ENCODE measurements around the gene TMEM236. TPM values are rescaled to one million over a fixed set of nuclear protein-coding genes. Genes with fewer than 3 reads are reported as not detected.

The TMEM236 gene
- total RNA-seq, 1 donor from 2014 or later, result 0.07 TPM

DNA sequence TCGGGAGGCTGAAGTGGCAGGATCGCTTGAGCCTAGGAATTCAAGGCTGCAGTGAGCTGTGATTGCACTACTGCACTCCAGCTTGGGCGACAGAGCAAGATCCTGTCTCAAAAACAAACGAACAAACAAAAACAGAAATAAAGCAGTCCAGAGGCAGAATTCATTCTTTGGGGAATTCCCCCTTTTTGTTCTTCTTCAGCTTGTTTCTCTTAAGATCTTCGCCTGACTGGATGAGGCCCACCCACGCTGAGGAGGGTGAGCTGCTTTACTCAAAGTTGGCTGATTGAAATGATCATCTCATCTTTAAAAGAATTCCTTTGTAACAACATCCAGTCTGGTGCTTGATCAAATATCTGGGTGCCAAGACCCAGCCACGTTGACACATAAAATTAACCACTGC is 67.8 kb downstream of the TMEM236 start:
- H3K27me3 Mint-ChIP-seq (ENCODE audit: low read depth), result peaks cover 27% of the 10 kb centered on the region
- DNase-seq (ENCODE audit: low spot score), result no peak
- H3K4me1 Mint-ChIP-seq (ENCODE audit: low read depth), result no peaks in the 10 kb centered on the region
- no peak overlapping the region for H3K27ac Mint-ChIP-seq (ENCODE audit: unreplicated experiment)
- no peaks in the 10 kb centered on the region for H3K36me3 Mint-ChIP-seq (ENCODE audit: low read depth)
- H3K4me3 Mint-ChIP-seq (ENCODE audit: unreplicated experiment), result no peak overlapping the region
- TF ChIP-seq, protein P1, sequence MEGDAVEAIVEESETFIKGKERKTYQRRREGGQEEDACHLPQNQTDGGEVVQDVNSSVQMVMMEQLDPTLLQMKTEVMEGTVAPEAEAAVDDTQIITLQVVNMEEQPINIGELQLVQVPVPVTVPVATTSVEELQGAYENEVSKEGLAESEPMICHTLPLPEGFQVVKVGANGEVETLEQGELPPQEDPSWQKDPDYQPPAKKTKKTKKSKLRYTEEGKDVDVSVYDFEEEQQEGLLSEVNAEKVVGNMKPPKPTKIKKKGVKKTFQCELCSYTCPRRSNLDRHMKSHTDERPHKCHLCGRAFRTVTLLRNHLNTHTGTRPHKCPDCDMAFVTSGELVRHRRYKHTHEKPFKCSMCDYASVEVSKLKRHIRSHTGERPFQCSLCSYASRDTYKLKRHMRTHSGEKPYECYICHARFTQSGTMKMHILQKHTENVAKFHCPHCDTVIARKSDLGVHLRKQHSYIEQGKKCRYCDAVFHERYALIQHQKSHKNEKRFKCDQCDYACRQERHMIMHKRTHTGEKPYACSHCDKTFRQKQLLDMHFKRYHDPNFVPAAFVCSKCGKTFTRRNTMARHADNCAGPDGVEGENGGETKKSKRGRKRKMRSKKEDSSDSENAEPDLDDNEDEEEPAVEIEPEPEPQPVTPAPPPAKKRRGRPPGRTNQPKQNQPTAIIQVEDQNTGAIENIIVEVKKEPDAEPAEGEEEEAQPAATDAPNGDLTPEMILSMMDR (IDR thresholded peaks at IDR 0.05), result no peak
- no peaks in the 10 kb centered on the region for H3K9me3 Mint-ChIP-seq (ENCODE audit: low read depth)

DNA sequence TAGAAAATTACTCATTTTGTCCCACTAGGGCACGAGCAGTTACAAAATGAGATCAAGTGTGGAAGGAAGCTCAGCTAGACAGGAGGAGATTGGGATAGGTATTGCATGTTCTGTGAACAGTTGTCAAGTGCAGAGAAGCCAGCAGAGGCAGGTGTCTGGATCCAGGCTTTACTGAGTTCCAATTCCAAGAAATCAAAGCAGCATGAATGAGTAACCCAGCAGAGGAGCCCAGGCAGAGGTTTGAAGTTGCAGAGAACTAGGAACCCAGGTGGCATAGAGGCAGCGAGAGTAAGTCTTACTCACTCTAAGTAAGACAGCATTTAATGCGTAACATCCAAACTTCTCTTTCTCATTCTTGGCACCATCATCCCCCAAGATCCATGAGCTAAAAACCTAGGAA is 68.9 kb downstream of the TMEM236 start:
- Mint-ChIP-seq H3K9me3 (ENCODE audit: low read depth) (no peaks in the 10 kb centered on the region), H3K36me3 (ENCODE audit: low read depth) (no peaks in the 10 kb centered on the region), H3K27me3 (ENCODE audit: low read depth) (peaks cover 32% of the 10 kb centered on the region)

DNA sequence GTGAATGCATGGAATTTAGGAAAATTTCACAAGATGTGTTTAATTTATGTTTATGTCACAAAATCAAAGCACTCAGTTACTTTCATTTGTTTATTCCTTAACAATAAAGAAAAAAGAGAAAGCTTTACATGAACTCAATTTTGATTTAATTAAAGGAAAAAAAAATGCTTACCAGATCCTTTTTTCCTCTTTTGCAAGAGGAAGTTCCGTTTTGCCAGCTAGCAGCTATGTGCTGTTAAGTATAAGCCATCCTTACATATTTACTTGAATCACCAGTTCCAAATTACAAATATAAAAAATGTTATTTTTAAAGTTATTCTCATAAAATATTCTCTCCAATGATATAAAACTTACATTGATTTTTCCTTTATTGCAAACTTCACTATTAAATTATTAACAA is 69.9 kb downstream of the TMEM236 start:
- H3K36me3 Mint-ChIP-seq (ENCODE audit: low read depth), result no peaks in the 10 kb centered on the region
- H3K27ac Mint-ChIP-seq (ENCODE audit: unreplicated experiment), result no peak overlapping the region
- TF ChIP-seq, protein P1 (IDR thresholded peaks at IDR 0.05), result no peak
- DNase-seq (ENCODE audit: low spot score), result no peak
- H3K27me3 Mint-ChIP-seq (ENCODE audit: low read depth), result peaks cover 32% of the 10 kb centered on the region
- H3K4me1 Mint-ChIP-seq (ENCODE audit: low read depth), result no peaks in the 10 kb centered on the region
- H3K9me3 Mint-ChIP-seq (ENCODE audit: low read depth), result no peaks in the 10 kb centered on the region
- no peak overlapping the region for H3K4me3 Mint-ChIP-seq (ENCODE audit: unreplicated experiment)

More for the DNA sequence above, 68.9 kb downstream of the TMEM236 start:
- Mint-ChIP-seq H3K27ac (ENCODE audit: unreplicated experiment) (no peak overlapping the region), H3K4me3 (ENCODE audit: unreplicated experiment) (no peak overlapping the region), H3K4me1 (ENCODE audit: low read depth) (no peaks in the 10 kb centered on the region)
- TF ChIP-seq, protein P1 (IDR thresholded peaks at IDR 0.05), result no peak
- DNase-seq (ENCODE audit: low spot score), result no peak

DNA sequence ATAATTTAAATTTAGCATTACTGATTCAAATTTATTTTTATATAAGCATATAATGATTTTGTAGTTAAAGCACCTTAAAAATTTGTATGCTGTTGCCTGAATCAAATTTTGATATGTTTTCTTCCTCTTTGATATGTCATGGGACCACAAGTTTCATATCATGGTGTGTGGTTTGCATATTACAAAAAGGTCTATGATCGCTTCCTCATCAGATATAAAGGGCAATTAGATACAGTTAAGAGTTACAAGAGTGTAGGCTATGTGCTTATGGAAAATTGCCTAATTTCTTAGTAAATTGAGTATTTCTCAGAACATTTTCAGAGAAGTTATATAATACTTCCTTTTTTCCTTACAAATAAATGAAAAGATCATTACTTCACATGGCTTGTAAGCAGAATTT is 79.3 kb downstream of the TMEM236 start:
- Mint-ChIP-seq H3K27me3 (ENCODE audit: low read depth) (peaks cover 5% of the 10 kb centered on the region), H3K27ac (ENCODE audit: unreplicated experiment) (no peak overlapping the region)

DNA sequence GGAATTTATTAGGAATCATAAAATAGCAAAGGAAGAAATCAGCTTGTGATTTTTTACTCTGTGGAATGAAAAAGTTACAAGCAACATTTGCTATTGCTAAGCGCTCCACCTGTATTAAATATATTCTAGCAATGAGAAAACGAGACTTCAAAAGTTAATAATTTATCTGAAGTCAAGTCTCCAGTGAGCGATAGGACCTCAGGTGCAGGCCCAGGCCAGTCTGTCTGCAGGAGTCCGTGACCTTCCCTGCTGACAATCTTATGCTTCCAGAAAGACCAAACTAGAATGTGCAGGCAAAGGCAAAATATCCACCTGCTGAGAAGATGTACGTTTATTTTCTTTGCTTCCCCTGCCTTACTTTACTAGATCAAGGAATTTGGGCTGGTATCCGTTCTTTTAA is 79.9 kb downstream of the TMEM236 start:
- Mint-ChIP-seq H3K36me3 (ENCODE audit: low read depth) (peaks cover 1% of the 10 kb centered on the region), H3K27me3 (ENCODE audit: low read depth) (peaks cover 5% of the 10 kb centered on the region), H3K4me1 (ENCODE audit: low read depth) (peaks cover 13% of the 10 kb centered on the region), H3K9me3 (ENCODE audit: low read depth) (no peaks in the 10 kb centered on the region), H3K4me3 (ENCODE audit: unreplicated experiment) (no peak overlapping the region), H3K27ac (ENCODE audit: unreplicated experiment) (no peak overlapping the region)
- no peak for DNase-seq (ENCODE audit: low spot score)
- TF ChIP-seq, protein P1 (IDR thresholded peaks at IDR 0.05), result no peak

More for the DNA sequence above, 79.3 kb downstream of the TMEM236 start:
- Mint-ChIP-seq H3K4me3 (ENCODE audit: unreplicated experiment) (no peak overlapping the region), H3K4me1 (ENCODE audit: low read depth) (peaks cover 9% of the 10 kb centered on the region), H3K9me3 (ENCODE audit: low read depth) (no peaks in the 10 kb centered on the region), H3K36me3 (ENCODE audit: low read depth) (peaks cover 1% of the 10 kb centered on the region)
- TF ChIP-seq, protein P1 (IDR thresholded peaks at IDR 0.05), result no peak
- no peak for DNase-seq (ENCODE audit: low spot score)

Data from chondrocyte (in vitro differentiated cells).